Upper lobe of right lung (tissue), 1 donor: ENCODE measurements around the gene LDLRAD3. TPM values are rescaled to one million over a fixed set of nuclear protein-coding genes. Genes with fewer than 3 reads are reported as not detected.
A peak's percentile ranks its signal among the peaks of the same experiment; 100 is the strongest.

ENCODE experiments used
- ATAC-seq: fragments of 200-7000 bp; cut with Tn5 transposase; one replicate; pipeline ENCODE4 v1.9.1; 2020; ENCODE audit warnings: mild to moderate bottlenecking, moderate library complexity
- DNase-seq: peaks from one replicate; pipeline ENCODE4 v3.0.0-alpha.2; 2020
- H3K27ac ChIP-seq: fragments of 200-600 bp; one replicate; pipeline ENCODE4 v1.8.0; 2022
- H3K27me3 ChIP-seq: fragments of 200-600 bp; one replicate; pipeline ENCODE4 v1.8.0; 2022; ENCODE audit warnings: mild to moderate bottlenecking
- H3K36me3 ChIP-seq: fragments of 200-600 bp; one replicate; pipeline ENCODE4 v1.8.0; 2022
- H3K4me1 ChIP-seq: fragments of 200-600 bp; one replicate; pipeline ENCODE4 v1.8.0; 2022
- H3K4me3 ChIP-seq: fragments of 200-600 bp; one replicate; pipeline ENCODE4 v1.8.0; 2022; ENCODE audit warnings: mild to moderate bottlenecking
- H3K9me3 ChIP-seq: fragments of 200-600 bp; one replicate; pipeline ENCODE4 v1.8.0; 2022
- intact Hi-C: fragments of 100-400 bp; cut with DNase I; formaldehyde crosslinking; loops from one replicate; pipeline ENCODE4 v1.11.0; 2022
- total RNA-seq: library from RNA; stranded (reverse); fragmentation: NEBNext Ultra II Directional; extraction: Animal tissue kit (Norgen Biotek cat#: 25700); gene quantifications from one replicate; pipeline ENCODE4 v1.2.1, GENCODE V29; 2021
- TF ChIP-seq, protein P1 (sequence below): fragments of 200-600 bp; IDR thresholded peaks from one replicate; pipeline ENCODE4 v1.8.0; 2022; ENCODE audit warnings: antibody characterized with exemption
- donor health status: DM: no; HTN: yes; CAD: no; lungs with severe emphysema.

The LDLRAD3 gene
- total RNA-seq, 1 donor from 2014 or later = 7.9 TPM

DNA sequence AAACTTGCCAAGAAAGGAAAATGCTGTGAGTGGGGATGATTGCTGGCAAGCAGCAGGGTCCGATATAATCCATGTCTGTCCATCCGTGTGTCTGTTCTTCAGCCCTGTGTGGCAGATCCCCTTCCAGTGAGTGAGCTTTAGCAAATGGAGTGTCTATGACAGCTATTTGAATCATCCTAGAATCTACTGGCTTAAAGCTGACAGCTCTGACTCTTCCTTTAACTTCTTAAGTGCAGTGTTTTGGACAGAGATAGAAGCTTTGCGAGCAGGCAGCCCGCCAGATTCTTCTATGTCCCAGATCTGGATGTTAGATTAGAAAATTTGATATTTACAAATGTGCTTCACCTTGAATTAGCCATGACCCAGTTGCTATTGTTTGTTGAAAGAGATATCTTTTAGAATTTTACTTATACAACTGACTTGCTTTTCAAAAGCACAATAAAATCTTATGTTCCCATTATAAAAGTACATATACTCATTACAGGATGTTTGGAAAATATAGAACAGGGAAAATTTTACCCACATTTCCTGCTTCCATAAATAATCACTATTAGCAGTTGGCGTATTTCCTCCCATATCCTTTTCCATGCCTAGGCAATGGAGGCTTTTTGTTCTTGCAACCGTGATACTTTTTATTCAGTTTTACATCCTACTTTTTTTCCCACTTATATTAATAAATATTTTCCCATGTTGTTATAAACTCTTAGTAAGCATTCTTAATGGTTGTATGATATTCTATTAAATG, 220.8 kb downstream of the LDLRAD3 start:
- DNase-seq (no peak), ATAC-seq (peak; percentile 30)
- intact Hi-C loops = no loop called here
- Histone ChIP-seq H3K27ac (no peak overlapping the region), H3K9me3 (no peaks in the 10 kb centered on the region), H3K4me1 (peaks cover 9% of the 10 kb centered on the region), H3K36me3 (no peaks in the 10 kb centered on the region), H3K4me3 (no peak overlapping the region), H3K27me3 (no peaks in the 10 kb centered on the region)
- TF ChIP-seq, protein P1, sequence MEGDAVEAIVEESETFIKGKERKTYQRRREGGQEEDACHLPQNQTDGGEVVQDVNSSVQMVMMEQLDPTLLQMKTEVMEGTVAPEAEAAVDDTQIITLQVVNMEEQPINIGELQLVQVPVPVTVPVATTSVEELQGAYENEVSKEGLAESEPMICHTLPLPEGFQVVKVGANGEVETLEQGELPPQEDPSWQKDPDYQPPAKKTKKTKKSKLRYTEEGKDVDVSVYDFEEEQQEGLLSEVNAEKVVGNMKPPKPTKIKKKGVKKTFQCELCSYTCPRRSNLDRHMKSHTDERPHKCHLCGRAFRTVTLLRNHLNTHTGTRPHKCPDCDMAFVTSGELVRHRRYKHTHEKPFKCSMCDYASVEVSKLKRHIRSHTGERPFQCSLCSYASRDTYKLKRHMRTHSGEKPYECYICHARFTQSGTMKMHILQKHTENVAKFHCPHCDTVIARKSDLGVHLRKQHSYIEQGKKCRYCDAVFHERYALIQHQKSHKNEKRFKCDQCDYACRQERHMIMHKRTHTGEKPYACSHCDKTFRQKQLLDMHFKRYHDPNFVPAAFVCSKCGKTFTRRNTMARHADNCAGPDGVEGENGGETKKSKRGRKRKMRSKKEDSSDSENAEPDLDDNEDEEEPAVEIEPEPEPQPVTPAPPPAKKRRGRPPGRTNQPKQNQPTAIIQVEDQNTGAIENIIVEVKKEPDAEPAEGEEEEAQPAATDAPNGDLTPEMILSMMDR = no peak

DNA sequence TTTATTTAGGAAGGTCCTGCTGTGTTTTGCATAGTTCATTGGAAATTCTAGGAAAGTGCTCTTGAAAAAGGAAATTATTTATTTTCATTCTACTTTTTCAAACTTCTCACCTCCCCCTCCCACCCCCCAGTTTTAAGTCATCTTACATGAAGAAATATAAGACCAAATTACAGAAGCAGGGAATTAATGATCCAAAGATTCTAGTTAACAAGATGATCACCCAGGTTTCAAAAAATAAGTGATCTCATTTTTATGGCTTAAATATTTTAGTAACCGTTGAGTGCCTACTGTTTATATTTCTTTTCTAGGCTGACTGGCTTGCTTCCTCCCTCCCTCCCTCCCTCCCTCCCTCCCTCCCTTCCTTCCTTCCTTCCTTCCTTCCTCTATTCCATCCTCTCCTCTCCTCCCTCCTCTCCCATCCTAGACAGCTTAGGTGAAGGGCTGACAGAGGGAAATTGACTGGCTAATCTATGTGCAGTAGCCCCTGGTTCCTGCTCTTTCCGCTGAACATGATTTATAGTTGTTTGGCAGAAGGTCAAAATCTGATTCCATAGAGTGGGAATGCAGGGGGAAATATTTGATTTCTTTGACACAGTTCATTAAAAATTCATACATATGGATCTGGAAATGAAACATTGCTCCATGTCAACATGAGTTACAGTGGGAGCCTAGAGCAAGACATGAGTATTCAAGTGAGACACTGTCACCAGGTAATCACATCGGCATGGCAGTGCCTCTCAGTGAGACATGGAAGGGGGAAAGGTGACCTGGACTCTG, 221.9 kb downstream of the LDLRAD3 start:
- no peak for ATAC-seq
- TF ChIP-seq, protein P1 = no peak
- intact Hi-C loops = no loop called here
- no peak for DNase-seq
- Histone ChIP-seq H3K4me3 (no peak overlapping the region), H3K9me3 (no peaks in the 10 kb centered on the region), H3K27me3 (no peaks in the 10 kb centered on the region), H3K4me1 (peaks cover 9% of the 10 kb centered on the region), H3K27ac (no peak overlapping the region), H3K36me3 (no peaks in the 10 kb centered on the region)

DNA sequence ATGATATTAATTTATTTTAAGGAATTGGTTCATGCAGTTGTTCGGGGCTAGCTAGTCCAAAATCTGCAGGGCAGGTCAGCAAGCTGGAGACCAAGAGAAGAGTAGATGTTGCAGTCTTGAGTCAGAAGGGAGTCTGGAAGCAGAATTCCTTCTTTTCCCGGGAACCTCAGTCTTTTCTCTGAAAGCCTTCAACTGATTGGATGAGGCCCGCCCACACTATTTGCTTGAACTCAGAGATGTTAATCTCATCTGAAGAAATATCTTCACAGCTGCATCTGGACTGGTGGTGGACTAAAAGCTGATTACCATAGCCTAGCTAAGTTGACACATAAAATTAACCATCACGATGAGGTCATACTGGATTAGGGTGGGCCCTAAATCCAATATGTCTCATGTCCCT, 223.2 kb downstream of the LDLRAD3 start:
- Histone ChIP-seq H3K36me3 (no peaks in the 10 kb centered on the region), H3K27me3 (no peaks in the 10 kb centered on the region), H3K27ac (no peak overlapping the region), H3K4me1 (peaks cover 5% of the 10 kb centered on the region), H3K9me3 (no peaks in the 10 kb centered on the region), H3K4me3 (no peak overlapping the region)
- DNase-seq (no peak), ATAC-seq (no peak)
- intact Hi-C loops = no loop called here
- TF ChIP-seq, protein P1 = no peak

DNA sequence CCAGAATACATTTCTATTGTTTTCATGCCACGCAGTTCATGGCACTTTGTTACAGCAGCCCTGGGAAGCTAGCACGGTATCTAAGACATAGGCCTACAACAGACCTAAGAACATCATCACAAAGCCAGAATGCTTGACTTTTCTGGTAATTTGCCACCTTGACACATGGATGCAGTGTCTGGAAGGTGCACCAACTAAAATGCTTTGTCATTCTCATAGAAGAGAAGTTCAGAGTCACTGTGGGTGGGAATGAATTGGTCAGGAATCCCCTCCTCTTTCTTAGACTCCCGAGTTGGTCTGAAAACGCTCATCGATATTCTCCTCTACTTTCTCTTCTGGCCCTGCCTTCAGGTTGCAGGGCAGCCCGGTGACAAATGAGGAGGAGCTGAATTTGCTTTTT, 223.9 kb downstream of the LDLRAD3 start:
- Histone ChIP-seq H3K36me3 (no peaks in the 10 kb centered on the region), H3K4me1 (peaks cover 5% of the 10 kb centered on the region), H3K27ac (no peak overlapping the region), H3K4me3 (no peak overlapping the region), H3K9me3 (no peaks in the 10 kb centered on the region), H3K27me3 (no peaks in the 10 kb centered on the region)
- ATAC-seq (no peak), DNase-seq (no peak)
- TF ChIP-seq, protein P1 = no peak
- intact Hi-C loops = no loop called here

DNA sequence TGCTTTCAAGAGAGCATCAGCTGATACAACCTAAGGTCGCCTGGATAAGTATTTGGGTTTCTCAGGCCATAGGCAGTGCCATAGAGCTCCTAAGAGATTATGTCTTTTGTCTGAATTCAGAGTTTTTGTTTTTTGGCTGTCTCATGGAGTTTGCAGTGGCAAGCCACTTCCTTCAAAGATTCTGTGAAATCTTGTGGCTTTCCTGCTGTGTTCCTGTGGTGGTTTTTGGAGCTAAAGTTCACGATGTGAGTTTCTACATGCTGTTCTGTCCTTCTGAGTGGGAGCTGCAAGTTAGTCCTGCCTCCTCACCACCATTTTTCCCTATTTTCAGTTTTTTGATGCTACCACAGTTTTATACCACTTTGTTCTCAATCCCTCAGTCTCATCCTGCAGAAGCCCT, 234.0 kb downstream of the LDLRAD3 start:
- H3K4me3 ChIP-seq = no peak overlapping the region
- H3K4me1 ChIP-seq = no peaks in the 10 kb centered on the region
- DNase-seq (no peak), ATAC-seq (peak; percentile 86)
- H3K9me3 ChIP-seq = no peaks in the 10 kb centered on the region
- H3K27me3 ChIP-seq = no peaks in the 10 kb centered on the region
- no peaks in the 10 kb centered on the region for H3K36me3 ChIP-seq
- intact Hi-C loops = no loop called here
- no peak overlapping the region for H3K27ac ChIP-seq
- TF ChIP-seq, protein P1 = no peak
